Measurements from ENCODE around the gene TLL2. TPM values are rescaled to one million over a fixed set of nuclear protein-coding genes. Genes with fewer than 3 reads are reported as not detected.

Gene TLL2
- total and polyA plus RNA-seq, 3 experiments from 2014 or later = 0.09 TPM; not detected in 2

DNA sequence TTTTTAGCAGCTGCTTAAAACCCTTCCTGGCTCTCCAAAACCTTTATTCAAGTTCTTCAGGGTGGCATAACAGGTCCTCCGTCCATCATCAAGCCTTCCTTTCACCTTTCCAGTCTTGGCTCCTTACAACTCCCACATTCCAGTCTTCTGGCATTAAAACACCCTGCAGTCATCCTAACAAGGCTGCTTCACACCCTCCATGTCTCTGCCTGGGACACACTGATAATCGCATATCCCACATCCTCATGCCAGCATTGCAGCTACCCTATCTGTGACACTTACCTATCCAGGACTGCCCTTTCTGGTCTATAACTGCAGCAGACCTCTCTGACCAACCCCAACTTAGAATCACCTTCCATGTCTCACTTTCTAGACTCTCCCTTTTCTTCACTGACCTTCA is 2.6 kb upstream of the TLL2 start:
- Mint-ChIP-seq H3K27me3 (peaks cover 8 to 20% of the 10 kb centered on the region in 2 donors), H3K27ac (no peak overlapping the region), H3K4me1 (peaks cover 19 to 27% (median 25%) of the 10 kb centered on the region in 3 donors), H3K36me3 (peaks cover 8 to 14% (median 10%) of the 10 kb centered on the region in 3 donors), H3K4me3 (peak overlapping the region in 1 of 7 donors; percentile 45), H3K9me3 (no peaks in the 10 kb centered on the region)
- Histone ChIP-seq H3K4me3 (ENCODE audit: low read length) (no peak overlapping the region), H3K36me3 (ENCODE audit: insufficient read depth, low read length) (no peaks in the 10 kb centered on the region), H3K4me1 (ENCODE audit: insufficient read depth, low read length) (peaks cover 15% of the 10 kb centered on the region), H3K27me3 (ENCODE audit: insufficient read depth, low read length, poor library complexity, severe bottlenecking) (peaks cover 21% of the 10 kb centered on the region), H3K27ac (ENCODE audit: low read depth, low read length) (no peak overlapping the region), H3K9me3 (ENCODE audit: low read length) (no peaks in the 10 kb centered on the region)
- no peak for DNase-seq
- CTCF ChIA-PET = no interaction called here
- POLR2A ChIA-PET = no interaction called here

DNA sequence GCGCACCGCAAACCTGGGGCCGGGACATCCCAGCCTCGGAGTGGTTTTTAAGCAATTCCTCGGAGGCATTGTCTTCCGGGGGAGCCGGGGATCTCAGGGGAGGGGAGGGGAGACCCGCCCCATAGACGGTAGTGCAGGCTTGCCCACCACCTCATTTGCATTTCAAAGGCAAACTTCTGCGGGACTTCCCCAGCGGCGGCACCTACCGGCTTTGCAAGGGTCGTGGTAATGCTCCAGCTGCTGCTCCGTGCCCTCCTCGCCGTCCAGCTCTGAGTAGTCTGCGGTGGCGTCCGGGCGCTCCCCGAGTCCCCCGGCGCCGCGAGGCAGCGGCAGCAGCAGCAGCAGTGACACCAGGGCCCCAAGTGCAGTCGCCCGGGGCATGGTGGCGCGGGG is 425 bp downstream of the TLL2 start:
- H3K4me3 ChIP-seq (ENCODE audit: low read length) = peak overlapping the region; percentile 44
- H3K9me3 ChIP-seq (ENCODE audit: low read length) = no peaks in the 10 kb centered on the region
- H3K27ac ChIP-seq (ENCODE audit: low read depth, low read length) = no peak overlapping the region
- H3K36me3 Mint-ChIP-seq = no peaks in the 10 kb centered on the region
- H3K27ac Mint-ChIP-seq = no peak overlapping the region
- peaks cover 23% of the 10 kb centered on the region for H3K27me3 ChIP-seq (ENCODE audit: insufficient read depth, low read length, poor library complexity, severe bottlenecking)
- peaks cover 15% of the 10 kb centered on the region for H3K4me1 ChIP-seq (ENCODE audit: insufficient read depth, low read length)
- no peaks in the 10 kb centered on the region for H3K9me3 Mint-ChIP-seq
- H3K4me3 Mint-ChIP-seq = peak overlapping the region; percentile 77 to 87 (median 82)
- POLR2A ChIA-PET = no interaction called here
- CTCF ChIA-PET = interaction anchor here (1.0 to 1.6 kb wide), 7 partner anchors 9 to 660 kb away, joined by 3 to 7 read pairs (median 3); no protein-coding TSS in a partner anchor
- no peaks in the 10 kb centered on the region for H3K36me3 ChIP-seq (ENCODE audit: insufficient read depth, low read length)
- DNase-seq = peak in 4 of 5 donors; percentile 14 to 61 (median 34)
- H3K4me1 Mint-ChIP-seq = peaks cover 19 to 27% (median 25%) of the 10 kb centered on the region in 3 donors
- peaks cover 11 to 20% of the 10 kb centered on the region in 2 donors for H3K27me3 Mint-ChIP-seq

DNA sequence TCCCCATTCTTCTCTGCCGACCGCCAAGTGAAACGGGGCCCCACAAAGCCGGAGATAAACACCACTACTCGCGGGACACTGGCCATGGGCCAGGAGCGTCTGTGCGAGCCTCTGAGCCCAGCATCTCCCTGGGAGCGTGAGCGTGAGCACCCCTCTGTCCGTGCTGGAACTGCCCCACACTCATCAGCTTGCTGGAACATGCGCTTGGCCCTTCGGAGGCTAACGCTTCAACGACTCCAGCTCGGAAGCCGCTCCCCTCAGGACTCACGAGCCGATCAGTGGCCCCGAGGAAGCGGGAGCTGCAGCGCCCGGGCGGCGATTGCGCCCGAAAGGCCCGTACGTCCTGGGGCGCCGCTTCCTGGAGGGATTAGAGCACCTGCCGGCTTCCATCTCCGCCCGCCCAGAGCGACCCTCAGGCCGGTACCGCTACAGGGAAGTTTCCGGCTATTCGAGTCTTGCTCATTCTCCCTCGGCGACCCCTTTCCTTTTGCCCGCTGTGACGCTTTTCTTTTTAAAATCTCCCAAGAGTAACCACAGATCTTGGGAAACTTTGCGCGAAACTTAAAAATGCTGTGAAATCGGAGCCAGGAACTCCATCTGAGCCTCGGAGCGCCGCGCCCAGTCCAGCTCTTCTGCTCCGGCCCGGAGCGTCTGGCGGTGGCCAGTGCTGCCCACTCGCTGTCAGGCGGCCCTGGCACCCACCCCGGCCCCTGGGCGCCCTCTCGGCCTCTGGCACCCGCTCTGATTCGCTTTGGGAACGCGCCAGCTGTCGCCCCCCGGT is 1.0 kb downstream of the TLL2 start:
- Histone ChIP-seq H3K9me3 (ENCODE audit: low read length) (no peaks in the 10 kb centered on the region), H3K4me1 (ENCODE audit: insufficient read depth, low read length) (peaks cover 15% of the 10 kb centered on the region), H3K36me3 (ENCODE audit: insufficient read depth, low read length) (no peaks in the 10 kb centered on the region), H3K27me3 (ENCODE audit: insufficient read depth, low read length, poor library complexity, severe bottlenecking) (peaks cover 23% of the 10 kb centered on the region), H3K4me3 (ENCODE audit: low read length) (peak overlapping the region; percentile 44), H3K27ac (ENCODE audit: low read depth, low read length) (no peak overlapping the region)
- peak in 1 of 5 donors; percentile 4 for DNase-seq
- ChIA-PET CTCF (interaction anchor here (1.1 to 1.6 kb wide), 4 partner anchors 13 to 661 kb away, joined by 3 to 7 read pairs (median 3); no protein-coding TSS in a partner anchor), POLR2A (no interaction called here)
- Mint-ChIP-seq H3K9me3 (no peaks in the 10 kb centered on the region), H3K27ac (peak overlapping the region in 1 of 8 donors; percentile 84), H3K27me3 (peaks cover 11 to 20% of the 10 kb centered on the region in 2 donors), H3K4me3 (peak overlapping the region; percentile 77 to 88 (median 83)), H3K36me3 (no peaks in the 10 kb centered on the region), H3K4me1 (peaks cover 19 to 27% (median 25%) of the 10 kb centered on the region in 3 donors)

DNA sequence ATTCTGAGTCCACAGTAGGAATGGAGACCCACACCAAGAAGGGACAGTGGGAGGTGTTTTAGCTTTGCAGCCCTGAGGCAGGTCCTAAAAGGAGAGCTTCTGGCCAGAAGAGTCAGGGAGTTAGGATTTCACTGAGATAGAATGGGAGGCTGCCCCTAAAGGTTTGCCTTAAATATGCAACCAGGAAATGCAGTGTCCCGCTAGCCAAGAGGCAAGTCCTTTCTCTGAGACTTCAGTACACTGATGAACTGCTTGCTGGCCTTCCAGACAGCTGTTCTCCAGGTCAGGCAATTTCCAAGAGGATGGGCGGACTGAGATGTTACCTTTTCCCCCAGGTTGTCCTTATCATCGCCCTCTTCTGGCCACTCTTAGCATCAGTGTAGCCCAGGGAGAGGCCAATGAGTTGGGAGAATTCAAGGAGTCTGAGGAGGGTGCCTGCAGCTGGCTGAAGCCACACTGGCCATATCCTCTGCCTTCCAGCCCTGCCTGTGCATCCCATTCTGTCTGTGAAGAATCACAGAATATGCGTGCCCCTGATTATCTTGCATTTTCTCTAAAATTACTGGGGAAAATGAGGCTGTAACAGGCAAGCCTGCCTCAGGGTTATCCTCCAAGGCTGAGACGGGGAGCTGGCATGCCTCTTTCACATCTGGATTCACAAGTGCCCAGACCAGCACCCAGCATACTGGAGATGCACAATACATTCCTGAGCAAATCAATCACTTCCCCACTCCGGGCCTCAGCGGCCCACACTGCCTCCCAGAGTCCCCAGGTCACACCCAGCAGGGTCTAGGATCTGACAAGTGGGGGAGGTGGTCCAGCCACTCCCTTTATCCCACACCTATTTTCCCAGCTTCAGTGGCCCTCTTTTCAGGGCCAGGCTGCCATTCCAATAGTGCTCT is 2.4 kb downstream of the TLL2 start:
- DNase-seq = no peak
- H3K27ac ChIP-seq (ENCODE audit: low read depth, low read length) = no peak overlapping the region
- Mint-ChIP-seq H3K4me3 (peak overlapping the region in 3 of 7 donors; percentile 55 to 83 (median 77)), H3K27ac (no peak overlapping the region), H3K4me1 (peaks cover 19 to 27% (median 25%) of the 10 kb centered on the region in 3 donors), H3K36me3 (no peaks in the 10 kb centered on the region), H3K27me3 (peaks cover 13 to 20% of the 10 kb centered on the region in 2 donors), H3K9me3 (no peaks in the 10 kb centered on the region)
- ChIA-PET CTCF (no interaction called here), POLR2A (no interaction called here)
- H3K27me3 ChIP-seq (ENCODE audit: insufficient read depth, low read length, poor library complexity, severe bottlenecking) = peaks cover 23% of the 10 kb centered on the region
- peaks cover 15% of the 10 kb centered on the region for H3K4me1 ChIP-seq (ENCODE audit: insufficient read depth, low read length)
- H3K9me3 ChIP-seq (ENCODE audit: low read length) = no peaks in the 10 kb centered on the region
- no peaks in the 10 kb centered on the region for H3K36me3 ChIP-seq (ENCODE audit: insufficient read depth, low read length)
- no peak overlapping the region for H3K4me3 ChIP-seq (ENCODE audit: low read length)

DNA sequence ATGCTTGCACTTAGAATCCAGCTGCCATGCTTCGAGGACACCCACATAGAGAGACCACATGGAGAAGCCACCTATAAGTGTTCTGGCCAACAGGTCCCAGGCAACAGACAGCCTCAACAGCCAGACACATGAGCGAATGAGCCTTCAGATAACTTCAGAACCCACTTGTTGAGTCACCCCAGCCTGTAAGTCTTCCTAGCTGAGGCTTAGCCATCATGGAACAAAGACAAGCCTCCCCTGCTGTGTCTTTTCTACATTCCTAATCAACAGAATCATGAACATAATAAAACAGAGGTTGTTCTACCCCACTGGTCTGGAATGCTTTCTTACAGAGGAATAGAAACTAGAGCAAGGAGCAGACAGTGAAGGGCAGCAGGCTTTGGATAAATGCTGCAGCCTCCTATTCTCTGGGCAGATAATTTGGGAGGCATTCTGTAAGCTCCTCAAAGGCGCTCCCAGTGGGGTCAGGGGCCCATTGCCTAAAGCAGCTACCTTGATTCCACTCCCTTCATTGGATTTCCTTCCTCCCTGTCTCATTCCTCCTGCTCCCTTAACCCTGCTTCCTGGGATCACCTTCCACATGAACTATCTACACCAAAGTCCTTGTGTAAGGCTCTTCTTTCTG is 4.6 kb downstream of the TLL2 start:
- no peaks in the 10 kb centered on the region for H3K36me3 Mint-ChIP-seq
- POLR2A ChIA-PET = no interaction called here

DNA sequence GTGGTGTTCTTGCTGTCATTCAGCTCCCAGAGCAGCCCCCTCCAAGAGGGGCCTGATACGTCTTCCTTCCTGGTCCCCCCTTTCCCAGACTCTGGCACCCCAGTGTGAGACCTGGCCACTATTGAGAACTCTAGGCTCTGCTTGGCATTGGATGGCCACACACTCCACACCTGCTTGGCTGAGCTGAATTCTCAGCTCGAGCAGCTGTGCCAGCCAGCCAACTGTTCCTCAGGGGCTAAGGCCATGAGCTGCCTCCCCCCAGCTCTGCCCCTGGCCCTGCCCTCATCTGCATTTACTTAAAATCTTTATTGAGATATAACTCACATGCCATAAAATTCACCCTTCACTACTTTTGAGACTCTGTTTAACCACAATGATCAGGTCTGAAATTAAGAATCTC is 6.7 kb downstream of the TLL2 start:
- DNase-seq = no peak
- H3K4me3 ChIP-seq (ENCODE audit: low read length) = no peak overlapping the region
- no peak overlapping the region for H3K27ac ChIP-seq (ENCODE audit: low read depth, low read length)
- H3K9me3 ChIP-seq (ENCODE audit: low read length) = no peaks in the 10 kb centered on the region
- Mint-ChIP-seq H3K36me3 (no peaks in the 10 kb centered on the region), H3K9me3 (no peaks in the 10 kb centered on the region), H3K4me3 (no peak overlapping the region), H3K27ac (no peak overlapping the region), H3K4me1 (peaks cover 2 to 3% (median 3%) of the 10 kb centered on the region in 3 donors), H3K27me3 (peaks cover 8 to 16% of the 10 kb centered on the region in 2 donors)
- ChIA-PET POLR2A (no interaction called here), CTCF (no interaction called here)
- no peaks in the 10 kb centered on the region for H3K36me3 ChIP-seq (ENCODE audit: insufficient read depth, low read length)
- peaks cover 9% of the 10 kb centered on the region for H3K27me3 ChIP-seq (ENCODE audit: insufficient read depth, low read length, poor library complexity, severe bottlenecking)
- no peaks in the 10 kb centered on the region for H3K4me1 ChIP-seq (ENCODE audit: insufficient read depth, low read length)

More for the DNA sequence above, 4.6 kb downstream of the TLL2 start:
- H3K27ac Mint-ChIP-seq = no peak overlapping the region
- peaks cover 12% of the 10 kb centered on the region for H3K4me1 ChIP-seq (ENCODE audit: insufficient read depth, low read length)
- peaks cover 9 to 13% of the 10 kb centered on the region in 2 donors for H3K27me3 Mint-ChIP-seq
- no peak overlapping the region for H3K27ac ChIP-seq (ENCODE audit: low read depth, low read length)
- H3K9me3 ChIP-seq (ENCODE audit: low read length) = no peaks in the 10 kb centered on the region
- DNase-seq = no peak
- no peaks in the 10 kb centered on the region for H3K9me3 Mint-ChIP-seq
- H3K4me1 Mint-ChIP-seq = peaks cover 12 to 15% (median 14%) of the 10 kb centered on the region in 3 donors
- H3K4me3 Mint-ChIP-seq = no peak overlapping the region
- H3K27me3 ChIP-seq (ENCODE audit: insufficient read depth, low read length, poor library complexity, severe bottlenecking) = peaks cover 23% of the 10 kb centered on the region
- CTCF ChIA-PET = interaction anchor here (0.7 kb wide), 1 partner anchor 131 kb away, joined by 4 read pairs; no protein-coding TSS in a partner anchor
- H3K36me3 ChIP-seq (ENCODE audit: insufficient read depth, low read length) = no peaks in the 10 kb centered on the region
- H3K4me3 ChIP-seq (ENCODE audit: low read length) = no peak overlapping the region

DNA sequence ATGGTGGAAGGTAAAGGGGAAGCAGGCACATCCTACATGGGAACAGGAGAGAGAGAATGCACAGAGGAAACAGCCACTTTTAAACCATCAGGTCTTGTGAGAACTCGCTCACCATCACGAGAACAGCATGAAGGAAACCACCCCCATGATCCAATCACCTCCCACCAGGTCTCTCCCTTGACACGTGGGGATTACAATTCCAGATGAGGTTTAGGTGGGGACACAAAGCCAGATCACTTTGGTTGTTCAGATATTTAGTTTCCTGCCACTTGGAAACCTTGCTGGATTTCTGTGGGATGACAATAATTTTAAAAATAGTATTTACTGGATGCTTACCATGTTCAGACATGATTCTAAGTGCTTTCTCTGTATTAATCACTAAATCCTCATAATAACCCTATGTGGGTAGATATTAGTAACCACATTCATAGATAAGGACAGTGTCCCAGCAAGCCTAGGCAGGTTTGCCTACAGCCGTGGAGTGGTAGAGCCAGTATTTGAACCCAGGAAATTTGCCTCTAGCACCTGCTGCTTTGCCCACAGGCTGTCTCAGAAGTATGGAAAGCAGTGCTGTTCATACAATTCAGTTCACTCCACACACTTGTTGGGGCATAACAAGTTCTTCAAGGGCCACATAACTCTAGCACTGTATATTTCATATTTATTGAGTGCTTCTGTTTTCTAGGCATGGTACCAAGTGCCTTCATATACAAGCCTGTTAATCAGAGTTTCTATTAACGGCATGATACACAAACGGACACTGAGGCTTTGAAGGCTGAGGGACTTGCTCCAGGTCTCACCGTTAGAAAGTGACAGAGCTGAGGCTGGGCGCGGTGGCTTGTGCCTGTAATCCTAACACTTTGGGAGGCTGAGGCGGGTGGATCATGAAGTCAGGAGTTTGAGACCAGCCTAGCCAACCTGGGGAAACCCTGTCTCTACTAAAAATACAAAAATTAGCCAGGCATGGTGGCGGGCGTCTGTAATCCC is 8.3 kb downstream of the TLL2 start:
- ChIA-PET CTCF (no interaction called here), POLR2A (no interaction called here)
- Mint-ChIP-seq H3K4me3 (peak overlapping the region in 1 of 7 donors; percentile 31), H3K27ac (no peak overlapping the region), H3K9me3 (no peaks in the 10 kb centered on the region), H3K27me3 (peaks cover 6 to 21% of the 10 kb centered on the region in 2 donors), H3K4me1 (no peaks in the 10 kb centered on the region), H3K36me3 (no peaks in the 10 kb centered on the region)
- H3K4me1 ChIP-seq (ENCODE audit: insufficient read depth, low read length) = no peaks in the 10 kb centered on the region
- no peak for DNase-seq
- H3K4me3 ChIP-seq (ENCODE audit: low read length) = no peak overlapping the region
- H3K9me3 ChIP-seq (ENCODE audit: low read length) = no peaks in the 10 kb centered on the region
- no peak overlapping the region for H3K27ac ChIP-seq (ENCODE audit: low read depth, low read length)
- H3K36me3 ChIP-seq (ENCODE audit: insufficient read depth, low read length) = no peaks in the 10 kb centered on the region
- H3K27me3 ChIP-seq (ENCODE audit: insufficient read depth, low read length, poor library complexity, severe bottlenecking) = no peaks in the 10 kb centered on the region

Measured in CD8-positive, alpha-beta memory T cell (primary cell).